Calu3 (cell line): ENCODE results near the gene MRPL4. TPM values are rescaled to one million over a fixed set of nuclear protein-coding genes. Genes with fewer than 3 reads are reported as not detected.
"Not testable (repeated sequence)": the region's sequence is repeated elsewhere in the genome, so short reads cannot be mapped to it uniquely, and the experiment has no call there.

Experiments used
- BruUV-seq: library from RNA; stranded (reverse); fragments of 400-500 nt; replicated peaks from 2 replicates; lab custom pipeline; 2021; lab: Mats Ljungman, UMichigan
- CTCF ChIA-PET: fragments of 300-600 bp; sonication (Branson Sonifier 250); formaldehyde crosslinking; loops from one replicate; lab custom pipeline; 2022; ENCODE audit warnings: antibody characterized with exemption; lab: Charles Lee
- DNase-seq: peaks from one replicate; pipeline ENCODE4 v3.0.0; 2022
- H3K27ac Mint-ChIP-seq: one replicate; pipeline ENCODE4 v1.8.0; 2022; ENCODE audit warnings: mixed read lengths; ENCODE audit not compliant: unreplicated experiment
- H3K27me3 Mint-ChIP-seq: one replicate; pipeline ENCODE4 v1.8.0; 2022; ENCODE audit warnings: mixed read lengths; ENCODE audit not compliant: unreplicated experiment
- H3K36me3 Mint-ChIP-seq: one replicate; pipeline ENCODE4 v1.8.0; 2022; ENCODE audit warnings: mild to moderate bottlenecking, moderate library complexity, mixed read lengths; ENCODE audit not compliant: insufficient read depth, unreplicated experiment
- H3K4me1 Mint-ChIP-seq: one replicate; pipeline ENCODE4 v1.8.0; 2022; ENCODE audit warnings: mild to moderate bottlenecking, low read depth, mixed read lengths; ENCODE audit not compliant: unreplicated experiment
- H3K4me3 Mint-ChIP-seq: one replicate; pipeline ENCODE4 v1.8.0; 2022; ENCODE audit warnings: mild to moderate bottlenecking, low read depth, moderate library complexity, mixed read lengths; ENCODE audit not compliant: unreplicated experiment
- H3K9me3 Mint-ChIP-seq: one replicate; pipeline ENCODE4 v1.8.0; 2022; ENCODE audit warnings: low read depth, mixed read lengths; ENCODE audit not compliant: unreplicated experiment
- intact Hi-C: fragments of 100-400 bp; cut with micrococcal nuclease; formaldehyde crosslinking; loops from one replicate; pipeline ENCODE4 v1.10.0; 2022; ENCODE audit not compliant: unreplicated experiment
- total RNA-seq: library from RNA; stranded (reverse); gene quantifications from 2 replicates; pipeline ENCODE4 v1.2.3, GENCODE V29; 2022
- TF ChIP-seq, protein P1 (sequence below): fragments of 200-600 bp; IDR thresholded peaks from one replicate; pipeline ENCODE4 v1.8.0; 2022; ENCODE audit warnings: antibody characterized with exemption; ENCODE audit not compliant: unreplicated experiment

The MRPL4 gene
- total RNA-seq, 1 experiment from 2014 or later = 60.4 TPM

GRCh38 chr19:10278935-10279334 lies 26.9 kb downstream of the MRPL4 start:
- CTCF ChIA-PET = interaction anchor here (0.7 kb wide), 1 partner anchor 300 kb away, joined by 8 read pairs; no protein-coding TSS in a partner anchor
- H3K27me3 Mint-ChIP-seq = no peaks in the 10 kb centered on the region
- H3K36me3 Mint-ChIP-seq = peaks cover 74% of the 10 kb centered on the region
- TF ChIP-seq, protein P1, sequence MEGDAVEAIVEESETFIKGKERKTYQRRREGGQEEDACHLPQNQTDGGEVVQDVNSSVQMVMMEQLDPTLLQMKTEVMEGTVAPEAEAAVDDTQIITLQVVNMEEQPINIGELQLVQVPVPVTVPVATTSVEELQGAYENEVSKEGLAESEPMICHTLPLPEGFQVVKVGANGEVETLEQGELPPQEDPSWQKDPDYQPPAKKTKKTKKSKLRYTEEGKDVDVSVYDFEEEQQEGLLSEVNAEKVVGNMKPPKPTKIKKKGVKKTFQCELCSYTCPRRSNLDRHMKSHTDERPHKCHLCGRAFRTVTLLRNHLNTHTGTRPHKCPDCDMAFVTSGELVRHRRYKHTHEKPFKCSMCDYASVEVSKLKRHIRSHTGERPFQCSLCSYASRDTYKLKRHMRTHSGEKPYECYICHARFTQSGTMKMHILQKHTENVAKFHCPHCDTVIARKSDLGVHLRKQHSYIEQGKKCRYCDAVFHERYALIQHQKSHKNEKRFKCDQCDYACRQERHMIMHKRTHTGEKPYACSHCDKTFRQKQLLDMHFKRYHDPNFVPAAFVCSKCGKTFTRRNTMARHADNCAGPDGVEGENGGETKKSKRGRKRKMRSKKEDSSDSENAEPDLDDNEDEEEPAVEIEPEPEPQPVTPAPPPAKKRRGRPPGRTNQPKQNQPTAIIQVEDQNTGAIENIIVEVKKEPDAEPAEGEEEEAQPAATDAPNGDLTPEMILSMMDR = no peak
- no peak overlapping the region for H3K27ac Mint-ChIP-seq
- intact Hi-C loops = no loop called here
- no peaks in the 10 kb centered on the region for H3K9me3 Mint-ChIP-seq
- BruUV-seq = no TSS peak
- H3K4me3 Mint-ChIP-seq = no peak overlapping the region
- H3K4me1 Mint-ChIP-seq = peaks cover 11% of the 10 kb centered on the region
- no peak for DNase-seq

DNA sequence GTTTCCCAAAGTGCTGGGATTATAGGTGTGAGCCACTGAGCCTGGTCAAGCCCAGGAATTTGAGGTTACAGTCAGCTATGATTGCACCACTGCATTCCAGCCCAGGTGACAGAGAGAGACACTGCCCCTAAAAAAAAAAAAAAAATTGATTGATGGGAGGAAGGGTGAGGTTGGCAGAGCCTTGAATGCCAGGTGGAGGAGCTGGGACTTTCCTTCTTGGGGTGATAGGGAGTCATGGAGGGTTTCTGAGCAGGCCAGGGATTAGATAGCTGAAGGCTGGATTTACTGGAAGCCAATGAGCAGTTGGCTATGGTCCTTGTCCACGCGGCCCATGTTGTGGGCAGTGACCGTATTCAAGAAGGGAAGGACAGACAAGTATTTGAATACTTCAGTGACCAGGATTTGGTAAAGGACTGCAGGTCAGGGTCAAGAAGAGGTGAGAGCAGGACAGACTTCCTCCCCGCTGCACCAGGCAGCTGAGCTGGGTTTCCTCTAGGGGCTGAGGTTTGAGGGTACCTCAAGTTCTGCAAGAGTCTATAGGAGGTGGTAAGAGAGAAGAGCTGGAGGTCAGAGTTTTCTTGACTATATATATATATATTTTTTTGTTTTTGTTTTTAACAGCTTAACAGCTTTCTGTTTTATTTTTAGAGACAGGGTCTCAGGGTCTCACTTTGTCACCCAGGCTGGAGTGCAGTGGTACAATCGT lies 27.9 kb downstream of the MRPL4 start:
- no TSS peak for BruUV-seq
- no peak for DNase-seq
- no peak overlapping the region for H3K4me3 Mint-ChIP-seq
- peak overlapping the region; percentile 7 for H3K27ac Mint-ChIP-seq
- H3K4me1 Mint-ChIP-seq = peaks cover 1% of the 10 kb centered on the region
- TF ChIP-seq, protein P1 = no peak
- H3K36me3 Mint-ChIP-seq = peaks cover 70% of the 10 kb centered on the region
- no peaks in the 10 kb centered on the region for H3K9me3 Mint-ChIP-seq
- intact Hi-C loops = no loop called here
- CTCF ChIA-PET = interaction anchor here (1.0 kb wide), 1 partner anchor 9 kb away, joined by 3 read pairs; the partner anchor contains the start of gene ICAM1
- no peaks in the 10 kb centered on the region for H3K27me3 Mint-ChIP-seq

- BruUV-seq, H3K27ac Mint-ChIP-seq, H3K27me3 Mint-ChIP-seq, CTCF ChIA-PET, H3K9me3 Mint-ChIP-seq, H3K4me1 Mint-ChIP-seq, H3K4me3 Mint-ChIP-seq, intact Hi-C loops, DNase-seq: not testable (repeated sequence)
- H3K36me3 Mint-ChIP-seq = peaks cover 65% of the 10 kb centered on the region
Measured at GRCh38 chr19:10282043-10282442, 30.0 kb downstream of the MRPL4 start.

GRCh38 chr19:10283301-10284064 lies 31.5 kb downstream of the MRPL4 start:
- Mint-ChIP-seq H3K27ac (no peak overlapping the region), H3K36me3 (peaks cover 58% of the 10 kb centered on the region), H3K9me3 (no peaks in the 10 kb centered on the region), H3K27me3 (no peaks in the 10 kb centered on the region), H3K4me3 (no peak overlapping the region), H3K4me1 (peaks cover 1% of the 10 kb centered on the region)
- no TSS peak for BruUV-seq
- TF ChIP-seq, protein P1 = no peak
- no peak for DNase-seq
- CTCF ChIA-PET = no interaction called here
- intact Hi-C loops = no loop called here
